SK-N-SH (cell line): ENCODE data around the gene EWSR1. TPM values are rescaled to one million over a fixed set of nuclear protein-coding genes. Genes with fewer than 3 reads are reported as not detected.

ENCODE experiments used
- CTCF ChIA-PET: fragments of 300-600, 350-600 bp; formaldehyde crosslinking; extraction: SDS; loops from one replicate; lab custom pipeline; 2021; lab: Yijun Ruan, JAX
- POLR2A ChIA-PET: fragments of 350-600 bp; sonication (Branson Sonifier 250); formaldehyde crosslinking; extraction: SDS; loops from one replicate; lab custom pipeline; 2020; ENCODE audit warnings: antibody characterized with exemption, inconsistent platforms; lab: Yijun Ruan, JAX
- DNase-seq: peaks from one replicate; pipeline ENCODE4 v3.0.0; 2012
- H2AFZ ChIP-seq: fragments of 200-600 bp; sonication (generic); 2 replicates; pipeline ENCODE4 v1.8.1; 2016; ENCODE audit warnings: antibody characterized with exemption, mild to moderate bottlenecking, low read depth
- H3F3A ChIP-seq: fragments of 200-600 bp; sonication (generic); replicated peaks from 2 replicates; pipeline ENCODE3; 2016; ENCODE audit warnings: antibody characterized with exemption, mild to moderate bottlenecking; ENCODE audit not compliant: insufficient read depth
- H3K27ac ChIP-seq, 2 experiments: fragments of 200-500 bp in 1 of 2; fragments of 200-600 bp in 1 of 2; sonication (Bioruptor generic) in 1 of 2; sonication (generic), shearing (Covaris generic) in 1 of 2; 2 replicates each; pipeline versions ENCODE4 v1.5.1 to v1.6.1; 2014 to 2016; ENCODE audit warnings: low read depth in 2 of 2, inconsistent platforms in 1 of 2, low read length in 1 of 2, mild to moderate bottlenecking in 1 of 2, mixed read lengths in 1 of 2
- H3K27me3 ChIP-seq: fragments of 200-600 bp; sonication (generic), shearing (Covaris generic); 2 replicates; pipeline ENCODE4 v1.6.1; 2016; ENCODE audit warnings: mixed run types; ENCODE audit not compliant: insufficient read depth
- H3K36me3 ChIP-seq, 2 experiments: fragments of 200-500 bp in 1 of 2; fragments of 200-600 bp in 1 of 2; sonication (Bioruptor generic) in 1 of 2; sonication (generic) in 1 of 2; replicated peaks in 1 of 2; 2 replicates each; pipeline versions ENCODE3 to v1.5.1; 2014 to 2016; ENCODE audit warnings: low read length in 1 of 2, mild to moderate bottlenecking in 1 of 2; ENCODE audit not compliant: insufficient read depth in 2 of 2, control insufficient read depth in 1 of 2
- H3K4me1 ChIP-seq, 2 experiments: fragments of 200-500 bp in 1 of 2; fragments of 200-600 bp in 1 of 2; sonication (Bioruptor generic) in 1 of 2; sonication (generic), shearing (Covaris generic) in 1 of 2; 2 replicates each; pipeline versions ENCODE4 v1.5.1 to v1.6.1; 2014 to 2016; ENCODE audit warnings: low read depth in 1 of 2, low read length in 1 of 2, mixed run types in 1 of 2; ENCODE audit not compliant: insufficient read depth in 2 of 2, control insufficient read depth in 1 of 2
- H3K4me2 ChIP-seq: fragments of 200-600 bp; sonication (generic), shearing (Covaris generic); 2 replicates; pipeline ENCODE4 v1.6.1; 2017; ENCODE audit warnings: mixed run types
- H3K4me3 ChIP-seq, 2 experiments: fragments of 200-500 bp in 1 of 2; fragments of 200-600 bp in 1 of 2; sonication (Bioruptor generic) in 1 of 2; sonication (generic), shearing (Covaris generic) in 1 of 2; 2 replicates each; pipeline versions ENCODE4 v1.5.1 to v1.8.1; 2014 to 2016; ENCODE audit warnings: low read depth in 2 of 2, inconsistent platforms in 1 of 2, low read length in 1 of 2, mild to moderate bottlenecking in 1 of 2, mixed read lengths in 1 of 2, moderate library complexity in 1 of 2
- H3K79me2 ChIP-seq: fragments of 200-600 bp; sonication (generic); 2 replicates; pipeline ENCODE4 v1.8.1; 2017; ENCODE audit warnings: mild to moderate bottlenecking; ENCODE audit not compliant: insufficient read depth
- H3K9ac ChIP-seq: fragments of 200-600 bp; sonication (generic); 2 replicates; pipeline ENCODE4 v1.6.1; 2017; ENCODE audit warnings: mixed run types
- H3K9me2 ChIP-seq: fragments of 200-600 bp; sonication (generic); 2 replicates; pipeline ENCODE4 v1.6.1; 2017; ENCODE audit warnings: mixed run types
- H3K9me3 ChIP-seq: fragments of 200-600 bp; sonication (generic); 2 replicates; pipeline ENCODE4 v1.6.1; 2017; ENCODE audit warnings: mixed run types, mild to moderate bottlenecking, moderate library complexity
- H4K20me1 ChIP-seq: fragments of 200-600 bp; sonication (generic); 2 replicates; pipeline ENCODE4 v1.6.1; 2017; ENCODE audit warnings: mild to moderate bottlenecking, mixed run types; ENCODE audit not compliant: insufficient read depth
- ELF1 ChIP-seq: IDR thresholded peaks from 2 replicates; pipeline ENCODE4 v1.4.0; 2012
- EP300 ChIP-seq, 2 experiments: IDR thresholded peaks; 2 replicates each; pipeline versions ENCODE4 v1.4.0 to v1.6.1; 2012; ENCODE audit warnings: borderline replicate concordance in 1 of 2, low read depth in 1 of 2, low read length in 1 of 2
- FOSL2 ChIP-seq: IDR thresholded peaks from 2 replicates; pipeline ENCODE4 v1.4.0; 2012; ENCODE audit warnings: low read depth, mild to moderate bottlenecking, moderate library complexity, borderline replicate concordance
- FOXJ3 ChIP-seq: sonication (generic); formaldehyde crosslinking; IDR thresholded peaks from 2 replicates; pipeline ENCODE4 v1.5.1; 2020; ENCODE audit warnings: mild to moderate bottlenecking, missing genetic modification reagents
- FOXM1 ChIP-seq: IDR thresholded peaks from 2 replicates; pipeline ENCODE4 v1.4.0; 2012; ENCODE audit warnings: low read depth, mild to moderate bottlenecking
- JUND ChIP-seq: IDR thresholded peaks from 2 replicates; pipeline ENCODE4 v1.4.0; 2012
- MXI1 ChIP-seq: IDR thresholded peaks from 2 replicates; pipeline ENCODE4 v1.6.1; 2012; ENCODE audit warnings: mild to moderate bottlenecking, low read depth, low read length, improper control_type of control experiment
- NFIC ChIP-seq: IDR thresholded peaks from 2 replicates; pipeline ENCODE4 v1.4.0; 2012; ENCODE audit warnings: borderline replicate concordance
- RAD21 ChIP-seq: IDR thresholded peaks from 2 replicates; pipeline ENCODE4 v1.6.1; 2012; ENCODE audit warnings: mild to moderate bottlenecking, low read length
- RFX5 ChIP-seq: IDR thresholded peaks from 2 replicates; pipeline ENCODE4 v1.6.1; 2012; ENCODE audit warnings: mild to moderate bottlenecking, improper control_type of control experiment, low read length
- RXRA ChIP-seq: IDR thresholded peaks from 2 replicates; pipeline ENCODE4 v1.4.0; 2012; ENCODE audit warnings: low read depth, mild to moderate bottlenecking, borderline replicate concordance
- SMC3 ChIP-seq: IDR thresholded peaks from 2 replicates; pipeline ENCODE4 v1.6.1; 2012; ENCODE audit warnings: low read depth, low read length, improper control_type of control experiment
- TCF12 ChIP-seq: IDR thresholded peaks from 2 replicates; pipeline ENCODE4 v1.4.0; 2012
- WGBS: methylation state at CpG from one replicate; pipeline ENCODE4 v1.1.6; 2017; ENCODE audit warnings: low lambda C conversion rate; 5-methylcytosine and 5-hydroxymethylcytosine counted together
- polyA plus RNA-seq, 3 experiments: library from polyadenylated mRNA; depleted of rRNA; stranded (reverse); fragments of >200 nt; gene quantifications; 2 replicates each; pipeline ENCODE4 v1.2.3, GENCODE V29; 2012
- TF ChIP-seq, protein P1 (sequence below): IDR thresholded peaks from 2 replicates; pipeline ENCODE4 v1.6.1; 2012; ENCODE audit warnings: mild to moderate bottlenecking, low read depth, low read length, moderate library complexity
- TF ChIP-seq, protein P2 (sequence below): IDR thresholded peaks from 2 replicates; pipeline ENCODE4; 2012
- TF ChIP-seq, protein P3 (sequence below): fragments of 150-350 bp; IDR thresholded peaks from 2 replicates; pipeline ENCODE4 v1.6.1; 2016; ENCODE audit warnings: mild to moderate bottlenecking, low read depth, low read length
- TF ChIP-seq, protein P4 (sequence below): IDR thresholded peaks from 2 replicates; pipeline ENCODE4 v1.4.0; 2012; ENCODE audit warnings: low read depth
- TF ChIP-seq, protein P5 (sequence below): IDR thresholded peaks from 2 replicates; pipeline ENCODE4 v1.4.0; 2012; ENCODE audit warnings: low read depth, borderline replicate concordance

EWSR1 gene
- polyA plus RNA-seq, 1 of the 3 experiments (the other 2 are of a cell fraction), result 173 TPM

DNA sequence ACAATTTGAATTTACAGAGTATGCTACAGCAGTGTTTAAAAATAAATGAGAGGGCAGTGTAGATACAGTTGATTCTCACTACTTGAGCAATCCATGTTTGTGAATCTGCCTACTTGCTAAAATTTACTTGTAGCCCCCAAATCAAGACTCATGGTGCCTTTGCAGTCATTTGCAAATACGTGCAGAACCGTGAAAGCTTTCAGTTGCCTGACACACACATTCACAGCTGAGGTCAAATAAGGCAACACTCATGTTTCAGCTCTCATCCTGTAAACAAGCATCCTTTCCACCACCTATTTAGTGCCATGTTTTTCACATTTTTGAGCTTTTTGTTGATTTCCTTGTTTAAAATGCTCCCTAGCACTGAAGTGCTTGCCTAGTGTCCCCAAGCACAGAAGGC is 80.0 kb downstream of the EWSR1 start:
- Histone ChIP-seq H3K36me3 (peaks cover 28 to 65% of the 10 kb centered on the region in 2 experiments), H3K9me3 (no peaks in the 10 kb centered on the region), H4K20me1 (no peaks in the 10 kb centered on the region), H3F3A (peaks cover 26% of the 10 kb centered on the region), H3K27ac (no peak overlapping the region), H3K4me3 (no peak overlapping the region), H3K4me1 (peaks cover 18 to 35% of the 10 kb centered on the region in 2 experiments), H3K9ac (no peak overlapping the region), H3K79me2 (no peaks in the 10 kb centered on the region), H3K27me3 (no peaks in the 10 kb centered on the region), H2AFZ (no peak overlapping the region), H3K9me2 (no peaks in the 10 kb centered on the region), H3K4me2 (no peak overlapping the region)
- 93% methylated on average over 2 of the region's 2 CpGs for WGBS
- ChIA-PET POLR2A (no interaction called here), CTCF (interaction anchor here (1.2 to 2.2 kb wide), 3 partner anchors 11 to 54 kb away, joined by 3 to 11 read pairs (median 8); partner anchors contain the start of gene GAS2L1)
- DNase-seq, result no peak
- TF ChIP-seq NFIC (no peak), RFX5 (no peak), RXRA (no peak), SMC3 (no peak), MXI1 (no peak), FOXJ3 (CRISPR knock-in tag) (no peak), FOXM1 (no peak)
- TF ChIP-seq, protein P1, sequence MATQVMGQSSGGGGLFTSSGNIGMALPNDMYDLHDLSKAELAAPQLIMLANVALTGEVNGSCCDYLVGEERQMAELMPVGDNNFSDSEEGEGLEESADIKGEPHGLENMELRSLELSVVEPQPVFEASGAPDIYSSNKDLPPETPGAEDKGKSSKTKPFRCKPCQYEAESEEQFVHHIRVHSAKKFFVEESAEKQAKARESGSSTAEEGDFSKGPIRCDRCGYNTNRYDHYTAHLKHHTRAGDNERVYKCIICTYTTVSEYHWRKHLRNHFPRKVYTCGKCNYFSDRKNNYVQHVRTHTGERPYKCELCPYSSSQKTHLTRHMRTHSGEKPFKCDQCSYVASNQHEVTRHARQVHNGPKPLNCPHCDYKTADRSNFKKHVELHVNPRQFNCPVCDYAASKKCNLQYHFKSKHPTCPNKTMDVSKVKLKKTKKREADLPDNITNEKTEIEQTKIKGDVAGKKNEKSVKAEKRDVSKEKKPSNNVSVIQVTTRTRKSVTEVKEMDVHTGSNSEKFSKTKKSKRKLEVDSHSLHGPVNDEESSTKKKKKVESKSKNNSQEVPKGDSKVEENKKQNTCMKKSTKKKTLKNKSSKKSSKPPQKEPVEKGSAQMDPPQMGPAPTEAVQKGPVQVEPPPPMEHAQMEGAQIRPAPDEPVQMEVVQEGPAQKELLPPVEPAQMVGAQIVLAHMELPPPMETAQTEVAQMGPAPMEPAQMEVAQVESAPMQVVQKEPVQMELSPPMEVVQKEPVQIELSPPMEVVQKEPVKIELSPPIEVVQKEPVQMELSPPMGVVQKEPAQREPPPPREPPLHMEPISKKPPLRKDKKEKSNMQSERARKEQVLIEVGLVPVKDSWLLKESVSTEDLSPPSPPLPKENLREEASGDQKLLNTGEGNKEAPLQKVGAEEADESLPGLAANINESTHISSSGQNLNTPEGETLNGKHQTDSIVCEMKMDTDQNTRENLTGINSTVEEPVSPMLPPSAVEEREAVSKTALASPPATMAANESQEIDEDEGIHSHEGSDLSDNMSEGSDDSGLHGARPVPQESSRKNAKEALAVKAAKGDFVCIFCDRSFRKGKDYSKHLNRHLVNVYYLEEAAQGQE, result no peak
- TF ChIP-seq, protein P2, sequence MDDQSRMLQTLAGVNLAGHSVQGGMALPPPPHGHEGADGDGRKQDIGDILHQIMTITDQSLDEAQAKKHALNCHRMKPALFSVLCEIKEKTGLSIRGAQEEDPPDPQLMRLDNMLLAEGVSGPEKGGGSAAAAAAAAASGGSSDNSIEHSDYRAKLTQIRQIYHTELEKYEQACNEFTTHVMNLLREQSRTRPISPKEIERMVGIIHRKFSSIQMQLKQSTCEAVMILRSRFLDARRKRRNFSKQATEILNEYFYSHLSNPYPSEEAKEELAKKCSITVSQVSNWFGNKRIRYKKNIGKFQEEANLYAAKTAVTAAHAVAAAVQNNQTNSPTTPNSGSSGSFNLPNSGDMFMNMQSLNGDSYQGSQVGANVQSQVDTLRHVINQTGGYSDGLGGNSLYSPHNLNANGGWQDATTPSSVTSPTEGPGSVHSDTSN, result no peak

DNA sequence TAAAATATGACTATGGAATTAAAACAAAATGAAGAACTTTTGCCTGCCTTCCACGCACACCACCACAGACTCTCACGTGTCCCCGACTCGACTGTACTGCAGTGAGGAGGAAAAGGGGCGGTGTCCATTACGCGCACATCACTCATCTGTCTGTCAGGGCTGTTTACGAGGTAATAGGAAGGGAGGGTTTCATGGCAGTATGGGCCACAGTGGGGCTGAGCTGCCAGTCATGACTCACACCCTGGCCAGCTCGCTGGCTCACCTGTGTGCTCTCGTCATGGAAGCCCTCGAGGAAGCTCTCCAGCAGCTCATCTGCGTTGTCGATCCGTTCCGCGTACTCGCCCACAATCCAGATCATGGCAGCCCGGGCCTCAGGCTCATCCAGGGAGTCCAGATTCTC is 80.9 kb downstream of the EWSR1 start:
- Histone ChIP-seq H3K4me3 (no peak overlapping the region), H3K4me2 (no peak overlapping the region), H2AFZ (no peak overlapping the region), H3K9me3 (no peaks in the 10 kb centered on the region), H3K27ac (no peak overlapping the region), H3K27me3 (no peaks in the 10 kb centered on the region), H3F3A (peaks cover 18% of the 10 kb centered on the region), H3K79me2 (no peaks in the 10 kb centered on the region), H3K36me3 (peaks cover 28 to 74% of the 10 kb centered on the region in 2 experiments), H4K20me1 (no peaks in the 10 kb centered on the region), H3K9me2 (no peaks in the 10 kb centered on the region), H3K9ac (no peak overlapping the region), H3K4me1 (peaks cover 10 to 26% of the 10 kb centered on the region in 2 experiments; a peak in 3 of 4 replicates)
- CTCF ChIA-PET, result interaction anchor here (0.7 to 1.7 kb wide), 2 partner anchors 10 to 103 kb away, joined by 3 to 8 read pairs; no protein-coding TSS in a partner anchor
- TF ChIP-seq, protein P3, sequence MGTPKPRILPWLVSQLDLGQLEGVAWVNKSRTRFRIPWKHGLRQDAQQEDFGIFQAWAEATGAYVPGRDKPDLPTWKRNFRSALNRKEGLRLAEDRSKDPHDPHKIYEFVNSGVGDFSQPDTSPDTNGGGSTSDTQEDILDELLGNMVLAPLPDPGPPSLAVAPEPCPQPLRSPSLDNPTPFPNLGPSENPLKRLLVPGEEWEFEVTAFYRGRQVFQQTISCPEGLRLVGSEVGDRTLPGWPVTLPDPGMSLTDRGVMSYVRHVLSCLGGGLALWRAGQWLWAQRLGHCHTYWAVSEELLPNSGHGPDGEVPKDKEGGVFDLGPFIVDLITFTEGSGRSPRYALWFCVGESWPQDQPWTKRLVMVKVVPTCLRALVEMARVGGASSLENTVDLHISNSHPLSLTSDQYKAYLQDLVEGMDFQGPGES, result no peak
- TF ChIP-seq EP300 (IDR thresholded peaks at IDR 0.05; ENCODE audit: borderline replicate concordance in 1 of 2, low read depth in 1 of 2, low read length in 1 of 2), result no peak
- TF ChIP-seq RAD21, result no peak
- TF ChIP-seq NFIC, result no peak
- TF ChIP-seq, protein P2, result no peak
- TF ChIP-seq, protein P4, sequence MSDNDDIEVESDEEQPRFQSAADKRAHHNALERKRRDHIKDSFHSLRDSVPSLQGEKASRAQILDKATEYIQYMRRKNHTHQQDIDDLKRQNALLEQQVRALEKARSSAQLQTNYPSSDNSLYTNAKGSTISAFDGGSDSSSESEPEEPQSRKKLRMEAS, result no peak
- TF ChIP-seq TCF12, result no peak
- TF ChIP-seq, protein P5, sequence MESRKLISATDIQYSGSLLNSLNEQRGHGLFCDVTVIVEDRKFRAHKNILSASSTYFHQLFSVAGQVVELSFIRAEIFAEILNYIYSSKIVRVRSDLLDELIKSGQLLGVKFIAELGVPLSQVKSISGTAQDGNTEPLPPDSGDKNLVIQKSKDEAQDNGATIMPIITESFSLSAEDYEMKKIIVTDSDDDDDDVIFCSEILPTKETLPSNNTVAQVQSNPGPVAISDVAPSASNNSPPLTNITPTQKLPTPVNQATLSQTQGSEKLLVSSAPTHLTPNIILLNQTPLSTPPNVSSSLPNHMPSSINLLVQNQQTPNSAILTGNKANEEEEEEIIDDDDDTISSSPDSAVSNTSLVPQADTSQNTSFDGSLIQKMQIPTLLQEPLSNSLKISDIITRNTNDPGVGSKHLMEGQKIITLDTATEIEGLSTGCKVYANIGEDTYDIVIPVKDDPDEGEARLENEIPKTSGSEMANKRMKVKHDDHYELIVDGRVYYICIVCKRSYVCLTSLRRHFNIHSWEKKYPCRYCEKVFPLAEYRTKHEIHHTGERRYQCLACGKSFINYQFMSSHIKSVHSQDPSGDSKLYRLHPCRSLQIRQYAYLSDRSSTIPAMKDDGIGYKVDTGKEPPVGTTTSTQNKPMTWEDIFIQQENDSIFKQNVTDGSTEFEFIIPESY, result no peak
- TF ChIP-seq FOXJ3 (CRISPR knock-in tag), result no peak
- no peak for TF ChIP-seq ELF1
- no peak for TF ChIP-seq FOSL2
- no peak for TF ChIP-seq JUND
- 97% methylated on average over 18 of the region's 18 CpGs for WGBS
- POLR2A ChIA-PET, result no interaction called here
- DNase-seq, result no peak
